OCI-LY7 (cell line): ENCODE data around the gene PRSS48.

Experiments used
- CTCF ChIP-seq: fragments of 200-600 bp; sonication (generic); conservative IDR thresholded peaks from 2 replicates; pipeline ENCODE4 v1.5.1; 2014; ENCODE audit warnings: mild to moderate bottlenecking, antibody characterized with exemption, low read length, moderate library complexity, mixed read lengths
- EZH2phosphoT487 ChIP-seq: fragments of 200-600 bp; sonication (generic); IDR thresholded peaks from 2 replicates; pipeline ENCODE4 v1.6.1; 2018; ENCODE audit warnings: low read depth, borderline replicate concordance, mild to moderate bottlenecking, mixed run types, antibody characterized with exemption, low read length, moderate library complexity, mixed read lengths

GRCh38 chr4:151251603-151252304 is 25.2 kb upstream of the PRSS48 start:
- TF ChIP-seq CTCF (no peak), EZH2phosphoT487 (no peak)
